ENCODE results near the gene HLCS.

Gene HLCS

GRCh38 chr21:36783612-36784374, 182.7 kb downstream of the HLCS start (continued):
- TF ChIP-seq PATZ1 (tag by site-specific recombination; IDR thresholded peaks at IDR 0.05): no peak
- no peak for TF ChIP-seq ZNF223 (tag by site-specific recombination; IDR thresholded peaks at IDR 0.05)
- TF ChIP-seq KLF1 (tag by site-specific recombination; IDR thresholded peaks at IDR 0.05): no peak

- no peak for TF ChIP-seq SCRT1 (tag by site-specific recombination; IDR thresholded peaks at IDR 0.05; ENCODE audit: borderline replicate concordance)
- TF ChIP-seq ZNF23 (tag by site-specific recombination; IDR thresholded peaks at IDR 0.05; ENCODE audit: borderline replicate concordance): no peak
- no peak for TF ChIP-seq ZNF280C (tag by site-specific recombination; IDR thresholded peaks at IDR 0.05)
- no peak for TF ChIP-seq ZNF248 (tag by site-specific recombination; IDR thresholded peaks at IDR 0.05)
- peak; percentile 99 for TF ChIP-seq ZNF610 (tag by site-specific recombination; IDR thresholded peaks at IDR 0.05; ENCODE audit: borderline replicate concordance)
- Histone ChIP-seq H3K9me3 (ENCODE audit: control insufficient read depth, insufficient read depth, low read depth, low read length) (no peaks in the 10 kb centered on the region), H3K4me1 (ENCODE audit: control insufficient read depth, insufficient read depth, low read length) (no peaks in the 10 kb centered on the region; the same call in 1 of the 2 replicates), H3K27ac (ENCODE audit: extremely low read depth, low read depth, low read length) (no peak overlapping the region), H3K4me3 (ENCODE audit: low read depth, low read length) (no peak overlapping the region), H3K36me3 (ENCODE audit: control insufficient read depth in 2 of 2, insufficient read depth in 1 of 2, low read length in 2 of 2) (no peaks in the 10 kb centered on the region)
- ChIA-PET POLR2A (no interaction called here), CTCF (interaction anchor here (1.2 kb wide), 1 partner anchor 66 kb away, joined by 4 read pairs; no protein-coding TSS in a partner anchor)
Measured at GRCh38 chr21:36780861-36781260, 185.6 kb downstream of the HLCS start.

- ChIA-PET CTCF (no interaction called here), POLR2A (no interaction called here)
- no peaks in the 10 kb centered on the region for H3K9me3 ChIP-seq (ENCODE audit: control insufficient read depth, insufficient read depth, low read depth, low read length)
Measured at GRCh38 chr21:36776981-36777617, 189.4 kb downstream of the HLCS start.

More at GRCh38 chr21:36776981-36777617, 189.4 kb downstream of the HLCS start:
- Histone ChIP-seq H3K4me3 (ENCODE audit: low read depth, low read length) (no peak overlapping the region), H3K36me3 (ENCODE audit: control insufficient read depth in 2 of 2, insufficient read depth in 1 of 2, low read length in 2 of 2) (no peaks in the 10 kb centered on the region), H3K4me1 (ENCODE audit: control insufficient read depth, insufficient read depth, low read length) (no peaks in the 10 kb centered on the region; the same call in 1 of the 2 replicates), H3K27ac (ENCODE audit: extremely low read depth, low read depth, low read length) (no peak overlapping the region)
- TF ChIP-seq HOXA7 (CRISPR knock-in tag; IDR thresholded peaks at IDR 0.05; ENCODE audit: borderline replicate concordance) (no peak), ZNF626 (tag by site-specific recombination; IDR thresholded peaks at IDR 0.05) (no peak), OSR2 (tag by site-specific recombination; IDR thresholded peaks at IDR 0.05) (0 out of 2 replicates have a peak, but pooled peaks have one; percentile 16), PRDM6 (tag by site-specific recombination; IDR thresholded peaks at IDR 0.05) (peak; percentile 51; the same call in 1 of the 2 replicates), ZBTB44 (tag by site-specific recombination; IDR thresholded peaks at IDR 0.05) (peak; percentile 69), ZNF624 (tag by site-specific recombination; IDR thresholded peaks at IDR 0.05) (no peak), ZBTB48 (tag by site-specific recombination; IDR thresholded peaks at IDR 0.05) (0 out of 2 replicates have a peak, but pooled peaks have one; percentile 27)
